Endothelial cell of umbilical vein (primary cell): ENCODE measurements around the gene OGG1.

Experiments used
- EZH2 ChIP-seq: IDR thresholded peaks from 2 replicates; pipeline ENCODE4 v1.6.1; 2012; ENCODE audit warnings: borderline replicate concordance, low read depth, mild to moderate bottlenecking, moderate library complexity, low read length, inconsistent platforms; ENCODE audit not compliant: severe bottlenecking
- GATA2 ChIP-seq: IDR thresholded peaks from 2 replicates; pipeline ENCODE4 v1.7.0; 2011; ENCODE audit warnings: low read depth, mild to moderate bottlenecking, moderate library complexity, mixed read lengths, low read length; ENCODE audit not compliant: insufficient read length, insufficient read depth
- JUN ChIP-seq: IDR thresholded peaks from 2 replicates; pipeline ENCODE4 v1.6.1; 2011; ENCODE audit warnings: borderline replicate concordance, low read depth; ENCODE audit not compliant: insufficient read length, insufficient read depth
- MAX ChIP-seq: IDR thresholded peaks from 2 replicates; pipeline ENCODE4 v1.6.1; 2011; ENCODE audit not compliant: insufficient read depth, insufficient read length
- MYC ChIP-seq: IDR thresholded peaks from one replicate; pipeline ENCODE4 v1.6.1; 2011; ENCODE audit warnings: mild to moderate bottlenecking, low read depth, low read length
- POLR2A ChIP-seq: IDR thresholded peaks from 2 replicates; pipeline ENCODE4 v1.6.1; 2012; ENCODE audit warnings: low read depth, mild to moderate bottlenecking, control low read depth, low read length
- POLR2AphosphoS5 ChIP-seq: IDR thresholded peaks from 2 replicates; pipeline ENCODE4 v1.6.1; 2012; ENCODE audit warnings: low read depth, mild to moderate bottlenecking, control low read depth, low read length, moderate library complexity; ENCODE audit not compliant: insufficient read depth
- TF ChIP-seq, protein P1 (sequence below), 2 donors: IDR thresholded peaks; 1 replicate in 1 of 2; 2 replicates in 1 of 2; pipeline ENCODE4 v1.5.1; 2011; ENCODE audit warnings: low read length in 2 of 2, mild to moderate bottlenecking in 2 of 2, moderate library complexity in 2 of 2, control low read depth in 1 of 2, inconsistent platforms in 1 of 2, low read depth in 1 of 2; ENCODE audit not compliant: insufficient read depth in 1 of 2; ENCODE audit errors: extremely low read depth in 1 of 2

GRCh38 chr3:9767418-9767817, 17.7 kb downstream of the OGG1 start:
- TF ChIP-seq, protein P1, sequence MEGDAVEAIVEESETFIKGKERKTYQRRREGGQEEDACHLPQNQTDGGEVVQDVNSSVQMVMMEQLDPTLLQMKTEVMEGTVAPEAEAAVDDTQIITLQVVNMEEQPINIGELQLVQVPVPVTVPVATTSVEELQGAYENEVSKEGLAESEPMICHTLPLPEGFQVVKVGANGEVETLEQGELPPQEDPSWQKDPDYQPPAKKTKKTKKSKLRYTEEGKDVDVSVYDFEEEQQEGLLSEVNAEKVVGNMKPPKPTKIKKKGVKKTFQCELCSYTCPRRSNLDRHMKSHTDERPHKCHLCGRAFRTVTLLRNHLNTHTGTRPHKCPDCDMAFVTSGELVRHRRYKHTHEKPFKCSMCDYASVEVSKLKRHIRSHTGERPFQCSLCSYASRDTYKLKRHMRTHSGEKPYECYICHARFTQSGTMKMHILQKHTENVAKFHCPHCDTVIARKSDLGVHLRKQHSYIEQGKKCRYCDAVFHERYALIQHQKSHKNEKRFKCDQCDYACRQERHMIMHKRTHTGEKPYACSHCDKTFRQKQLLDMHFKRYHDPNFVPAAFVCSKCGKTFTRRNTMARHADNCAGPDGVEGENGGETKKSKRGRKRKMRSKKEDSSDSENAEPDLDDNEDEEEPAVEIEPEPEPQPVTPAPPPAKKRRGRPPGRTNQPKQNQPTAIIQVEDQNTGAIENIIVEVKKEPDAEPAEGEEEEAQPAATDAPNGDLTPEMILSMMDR (IDR thresholded peaks at IDR 0.05; ENCODE audit: extremely low read depth in 1 of 2, insufficient read depth in 1 of 2, low read depth in 1 of 2, low read length in 2 of 2), result no peak
- TF ChIP-seq POLR2AphosphoS5, result no peak
- no peak for TF ChIP-seq MAX
- TF ChIP-seq MYC, result no peak
- no peak for TF ChIP-seq POLR2A
- TF ChIP-seq GATA2, result no peak
- TF ChIP-seq JUN, result no peak
- no peak for TF ChIP-seq EZH2
